Stomach (tissue), 9 donors: ENCODE data around the gene TGIF2. TPM values are rescaled to one million over a fixed set of nuclear protein-coding genes. Genes with fewer than 3 reads are reported as not detected.
A peak's percentile ranks its signal among the peaks of the same experiment; 100 is the strongest.

Experiments
- DNase-seq, 2 donors: peaks; one replicate each; pipeline versions ENCODE4 v3.0.0 to v3.0.0-alpha.2; 2013 to 2019
- H3K27ac ChIP-seq, 5 donors: fragments of 200-600 bp in 4 of 5; sonication (generic) in 4 of 5; one replicate each; pipeline ENCODE4 v1.5.1; 2013 to 2019; ENCODE audit warnings: mild to moderate bottlenecking in 1 of 5, moderate library complexity in 1 of 5
- H3K27me3 ChIP-seq, 3 donors: fragments of 200-600 bp; sonication (generic); one replicate each; pipeline ENCODE4 v1.5.1; 2017 to 2019; ENCODE audit warnings: mixed run types in 1 of 3
- H3K36me3 ChIP-seq, 4 donors: fragments of 200-600 bp; sonication (generic); 1 replicate in 3 of 4; 2 replicates in 1 of 4; pipeline ENCODE4 v1.5.1; 2016 to 2019
- H3K4me1 ChIP-seq, 4 donors: fragments of 200-600 bp; sonication (generic); one replicate each; pipeline ENCODE4 v1.5.1; 2016 to 2019
- H3K4me3 ChIP-seq, 4 donors: fragments of 200-600 bp; sonication (generic) in 3 of 4; one replicate each; pipeline ENCODE4 v1.5.1; 2016 to 2019; ENCODE audit warnings: mild to moderate bottlenecking in 1 of 4
- H3K9me3 ChIP-seq, 4 donors: fragments of 200-600 bp; sonication (generic); one replicate each; pipeline ENCODE4 v1.5.1; 2016 to 2019
- CTCF ChIP-seq, 7 experiments: fragments of 450-650 bp in 4 of 7; fragments of 200-600 bp in 3 of 7; sonication (generic) in 3 of 7; IDR thresholded peaks; one replicate each; pipeline ENCODE4 v1.5.1; 2016 to 2019; ENCODE audit warnings: antibody characterized with exemption in 7 of 7, control low read depth in 2 of 7, mild to moderate bottlenecking in 1 of 7
- EP300 ChIP-seq: sonication (generic); formaldehyde crosslinking; IDR thresholded peaks from one replicate; pipeline ENCODE4 v1.6.1; 2017; ENCODE audit warnings: antibody characterized with exemption
- POLR2A ChIP-seq, 4 donors: fragments of 450-650 bp; IDR thresholded peaks; one replicate each; pipeline ENCODE4 v1.6.1; 2016; ENCODE audit warnings: antibody characterized with exemption in 4 of 4, control low read depth in 2 of 4, mild to moderate bottlenecking in 1 of 4, moderate library complexity in 1 of 4
- POLR2AphosphoS5 ChIP-seq, 3 donors: sonication (generic); formaldehyde crosslinking; IDR thresholded peaks; one replicate each; pipeline ENCODE4 v1.6.1; 2016; ENCODE audit warnings: antibody characterized with exemption in 3 of 3
- WGBS, 5 donors: extraction: QIAGEN DNeasy Blood & Tissue Kit in 3 of 5; methylation state at CpG; one replicate each; pipeline versions ENCODE4 v1.1.5 to v1.1.7; 2013 to 2018; 5-methylcytosine and 5-hydroxymethylcytosine counted together
- intact Hi-C: fragments of 100-400 bp; cut with DNase I; formaldehyde crosslinking; loops from one replicate; pipeline ENCODE4 v1.15.1; 2023; ENCODE audit warnings: low total_unique reads
- polyA plus RNA-seq, 3 donors: library from polyadenylated mRNA; stranded (reverse); fragments of 200-250 nt; gene quantifications; one replicate each; pipeline ENCODE4 v1.2.3, GENCODE V29; 2013
- total RNA-seq, 5 donors: library from RNA; depleted of rRNA; stranded (reverse); fragments of >200 nt; gene quantifications; one replicate each; pipeline versions ENCODE4 v1.1.0 to v1.2.3, GENCODE V29; 2014 to 2016
- donor health status: healthy with polysubstance abuse.
- donor health status: Bipolar disorder and iron deficiency.
- donor health status: healthy.

The TGIF2 gene
- total and polyA plus RNA-seq, 8 donors: 4.6 to 24.6 (median 14.9) TPM; not detected in 1

DNA sequence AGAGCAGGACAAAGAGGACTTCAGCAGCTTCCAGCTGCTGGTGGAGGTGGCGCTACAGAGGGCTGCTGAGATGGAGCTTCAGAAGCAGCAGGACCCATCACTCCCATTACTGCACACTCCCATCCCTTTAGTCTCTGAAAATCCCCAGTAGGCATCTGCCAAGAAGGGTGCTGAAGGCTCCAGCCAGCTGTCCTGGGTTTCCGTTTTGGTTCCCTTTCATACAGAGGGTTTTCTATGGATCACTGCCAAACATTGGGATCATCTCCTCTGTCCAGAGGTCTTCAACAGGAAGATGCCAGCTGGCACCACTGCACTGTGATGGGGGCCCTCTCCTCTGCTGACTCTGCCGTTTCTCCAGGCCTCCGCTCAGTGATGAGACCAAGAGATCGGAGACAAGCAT, 17.9 kb downstream of the TGIF2 start:
- Histone ChIP-seq H3K4me1 (no peaks in the 10 kb centered on the region), H3K36me3 (peaks cover 7 to 46% (median 32%) of the 10 kb centered on the region in 4 donors), H3K27ac (no peak overlapping the region), H3K4me3 (no peak overlapping the region), H3K27me3 (no peaks in the 10 kb centered on the region), H3K9me3 (no peaks in the 10 kb centered on the region)
- no peak for TF ChIP-seq CTCF (IDR thresholded peaks at IDR 0.05)
- TF ChIP-seq POLR2AphosphoS5 (IDR thresholded peaks at IDR 0.05): no peak
- TF ChIP-seq EP300: no peak
- no peak for TF ChIP-seq POLR2A (IDR thresholded peaks at IDR 0.05)
- 73 to 89% (median 84%) methylated on average over 5 of the region's 5 CpGs for WGBS, 5 donors
- intact Hi-C loops: no loop called here
- no peak for DNase-seq

DNA sequence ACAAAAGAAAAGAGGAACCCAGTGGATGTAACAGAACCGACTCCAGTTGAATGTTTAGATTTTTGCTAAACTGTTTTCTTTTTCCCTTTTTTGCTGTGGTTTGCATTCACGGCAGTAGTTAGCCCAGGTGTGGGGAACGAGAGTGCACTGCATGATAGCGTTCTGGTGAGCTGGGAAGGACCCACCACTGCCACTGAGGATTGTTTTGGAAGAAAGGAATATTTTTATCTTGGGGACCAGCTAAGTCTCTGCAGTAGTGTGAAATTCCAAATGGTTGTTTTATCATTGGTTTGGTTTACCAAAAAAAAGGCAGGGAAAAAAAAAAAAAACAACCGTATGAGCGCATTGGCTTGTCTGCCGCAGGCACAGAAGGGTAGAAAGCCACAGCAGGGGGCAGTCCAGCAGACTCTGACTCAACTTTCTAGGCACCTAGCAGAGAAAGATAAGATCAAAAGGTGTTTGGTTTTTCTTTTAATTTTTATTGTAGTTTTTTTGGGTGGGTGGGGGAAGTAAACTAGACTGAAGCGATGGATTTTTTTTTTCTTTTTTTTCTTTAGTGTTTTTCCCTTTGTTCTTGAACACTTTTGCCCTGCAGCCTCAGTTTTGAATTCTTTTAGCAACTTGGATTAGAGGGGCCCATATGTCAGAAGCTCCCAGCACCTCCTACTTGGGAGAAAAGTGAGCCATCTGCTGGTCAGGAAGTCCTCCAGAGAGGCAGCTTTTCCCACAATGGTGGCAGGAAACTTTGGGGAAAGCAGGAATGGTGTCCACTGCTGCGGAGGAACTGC, 18.7 kb downstream of the TGIF2 start:
- 68 to 84% (median 82%) methylated on average over 9 of the region's 9 CpGs for WGBS, 5 donors
- Histone ChIP-seq H3K36me3 (peaks cover 7 to 38% (median 32%) of the 10 kb centered on the region in 4 donors), H3K4me1 (no peaks in the 10 kb centered on the region), H3K27ac (no peak overlapping the region), H3K9me3 (no peaks in the 10 kb centered on the region), H3K27me3 (no peaks in the 10 kb centered on the region), H3K4me3 (no peak overlapping the region)
- TF ChIP-seq POLR2A (IDR thresholded peaks at IDR 0.05): no peak
- peak in 1 of 3 donors; percentile 22 for TF ChIP-seq POLR2AphosphoS5 (IDR thresholded peaks at IDR 0.05)
- peak in 4 of 7 experiments; percentile 16 to 42 (median 30) for TF ChIP-seq CTCF (IDR thresholded peaks at IDR 0.05)
- intact Hi-C loops: no loop called here
- DNase-seq: peak in 1 of 2 donors; percentile 69

DNA sequence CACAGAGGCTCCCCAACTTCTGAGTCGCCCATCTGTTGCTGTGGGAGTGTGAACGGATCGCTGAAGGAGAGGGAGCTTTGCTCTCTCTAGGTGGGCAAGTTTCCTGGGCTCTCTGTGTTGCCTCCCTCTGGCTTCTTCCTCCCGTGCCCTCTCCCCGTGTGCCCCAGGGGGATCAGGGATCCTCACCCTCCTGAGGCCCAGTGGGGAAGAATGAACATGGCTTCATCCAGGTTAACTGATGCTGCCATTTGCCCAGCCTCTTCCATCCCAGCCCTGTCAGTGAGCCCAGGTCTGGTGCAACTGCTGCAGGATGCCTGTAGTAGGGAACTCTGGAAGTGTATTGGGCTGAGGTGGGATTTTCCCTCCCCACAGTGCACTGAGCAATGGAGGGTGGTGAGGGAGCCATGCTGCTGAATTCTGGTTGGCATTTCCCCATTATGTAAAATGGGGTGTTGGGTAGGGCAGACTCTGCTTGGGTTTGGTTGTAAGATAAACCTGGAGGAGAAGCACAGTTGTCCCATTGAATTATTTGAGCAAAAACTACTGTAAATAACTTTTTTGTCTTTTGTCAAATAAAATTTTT, 20.0 kb downstream of the TGIF2 start:
- TF ChIP-seq POLR2AphosphoS5 (IDR thresholded peaks at IDR 0.05): no peak
- no peak for TF ChIP-seq CTCF (IDR thresholded peaks at IDR 0.05)
- TF ChIP-seq POLR2A (IDR thresholded peaks at IDR 0.05): no peak
- TF ChIP-seq EP300: no peak
- Histone ChIP-seq H3K4me3 (no peak overlapping the region), H3K27ac (no peak overlapping the region), H3K27me3 (no peaks in the 10 kb centered on the region), H3K4me1 (no peaks in the 10 kb centered on the region), H3K9me3 (no peaks in the 10 kb centered on the region), H3K36me3 (peaks cover 7 to 35% (median 30%) of the 10 kb centered on the region in 4 donors)
- intact Hi-C loops: no loop called here
- DNase-seq: no peak
- 80 to 96% (median 89%) methylated on average over 5 of the region's 5 CpGs for WGBS, 5 donors

- TF ChIP-seq POLR2AphosphoS5 (IDR thresholded peaks at IDR 0.05): no peak
- Histone ChIP-seq H3K27me3 (no peaks in the 10 kb centered on the region), H3K27ac (no peak overlapping the region), H3K9me3 (no peaks in the 10 kb centered on the region), H3K4me1 (peaks cover 0 to 7% (median 2%) of the 10 kb centered on the region in 4 donors), H3K4me3 (no peak overlapping the region), H3K36me3 (no peaks in the 10 kb centered on the region)
- DNase-seq: no peak
- 49 to 60% (median 52%) methylated on average over 5 of the region's 5 CpGs for WGBS, 5 donors
- intact Hi-C loops: loop anchor here (10.0 kb wide), 1 partner anchor 45 kb away; no protein-coding TSS in a partner anchor
These were observed 26.5 kb downstream of the TGIF2 start for GRCh38 chr20:36599912-36600345.
